Spleen (tissue), 7 donors: ENCODE measurements around the gene PINLYP.
A peak's percentile ranks its signal among the peaks of the same experiment; 100 is the strongest.

Experiments used
- POLR2AphosphoS5 ChIP-seq, 3 donors: sonication (generic); formaldehyde crosslinking; IDR thresholded peaks; one replicate each; pipeline ENCODE4 v1.5.1; 2017; ENCODE audit warnings: antibody characterized with exemption in 3 of 3
- TF ChIP-seq, protein P1 (sequence below), 11 experiments: fragments of 200-600 bp in 7 of 11; fragments of 450-650 bp in 4 of 11; sonication (generic) in 4 of 11; IDR thresholded peaks in 8 of 11; conservative IDR thresholded peaks in 3 of 11; 1 replicate in 7 of 11; 2 replicates in 4 of 11; pipeline versions ENCODE4 v1.4.0 to v1.8.0; 2016 to 2021; ENCODE audit warnings: antibody characterized with exemption in 11 of 11, inconsistent platforms in 4 of 11, mild to moderate bottlenecking in 1 of 11
- donor health status: DM: no; HTN: no; CAD: no; lungs with moderate emphysema.
- donor health status: DM: no; HTN: no; CAD: no.
- donor health status: DM: no; HTN: no; CAD: no.

DNA sequence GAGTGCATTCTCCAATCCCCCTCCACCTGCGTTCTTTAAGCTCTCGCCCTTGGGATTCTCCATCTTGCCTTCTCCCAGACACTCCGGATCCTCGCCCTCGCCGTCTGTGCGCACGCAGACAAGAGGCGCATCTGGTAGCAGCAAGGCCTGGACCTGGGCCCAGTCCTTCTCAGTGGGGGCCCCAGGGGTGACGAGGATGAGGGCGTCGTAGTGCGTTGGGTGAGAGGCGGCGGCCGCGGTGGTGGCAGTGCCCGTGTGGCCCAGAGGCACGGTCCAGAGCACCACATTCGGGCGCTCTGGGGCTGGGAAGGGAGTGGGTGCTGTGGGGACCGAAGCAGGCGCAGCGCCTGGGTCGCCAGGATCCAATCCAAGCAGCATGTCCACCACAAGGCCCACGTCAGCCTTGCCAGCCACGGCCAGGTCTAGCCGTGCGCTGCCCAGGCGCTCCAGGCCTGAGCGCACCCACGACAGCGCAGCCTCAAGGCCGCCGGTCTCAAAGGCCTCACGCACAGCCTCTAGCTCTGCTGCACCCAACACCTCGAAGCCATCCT, 17.3 kb downstream of the PINLYP start:
- peak in 1 of 3 donors; percentile 19 for TF ChIP-seq POLR2AphosphoS5 (IDR thresholded peaks at IDR 0.05)
- TF ChIP-seq, protein P1, sequence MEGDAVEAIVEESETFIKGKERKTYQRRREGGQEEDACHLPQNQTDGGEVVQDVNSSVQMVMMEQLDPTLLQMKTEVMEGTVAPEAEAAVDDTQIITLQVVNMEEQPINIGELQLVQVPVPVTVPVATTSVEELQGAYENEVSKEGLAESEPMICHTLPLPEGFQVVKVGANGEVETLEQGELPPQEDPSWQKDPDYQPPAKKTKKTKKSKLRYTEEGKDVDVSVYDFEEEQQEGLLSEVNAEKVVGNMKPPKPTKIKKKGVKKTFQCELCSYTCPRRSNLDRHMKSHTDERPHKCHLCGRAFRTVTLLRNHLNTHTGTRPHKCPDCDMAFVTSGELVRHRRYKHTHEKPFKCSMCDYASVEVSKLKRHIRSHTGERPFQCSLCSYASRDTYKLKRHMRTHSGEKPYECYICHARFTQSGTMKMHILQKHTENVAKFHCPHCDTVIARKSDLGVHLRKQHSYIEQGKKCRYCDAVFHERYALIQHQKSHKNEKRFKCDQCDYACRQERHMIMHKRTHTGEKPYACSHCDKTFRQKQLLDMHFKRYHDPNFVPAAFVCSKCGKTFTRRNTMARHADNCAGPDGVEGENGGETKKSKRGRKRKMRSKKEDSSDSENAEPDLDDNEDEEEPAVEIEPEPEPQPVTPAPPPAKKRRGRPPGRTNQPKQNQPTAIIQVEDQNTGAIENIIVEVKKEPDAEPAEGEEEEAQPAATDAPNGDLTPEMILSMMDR (IDR thresholded peaks at IDR 0.05 in 8 of 11, conservative IDR thresholded peaks at IDR 0.05 in 3 of 11) = no peak
